Mucosa of descending colon (tissue), 3 donors: ENCODE measurements around the gene CHST8. TPM values are rescaled to one million over a fixed set of nuclear protein-coding genes. Genes with fewer than 3 reads are reported as not detected.

ENCODE experiments used
- ATAC-seq: fragments of 200-7000 bp; cut with Tn5 transposase; one replicate; pipeline ENCODE4 v1.9.1; 2020; ENCODE audit warnings: mild to moderate bottlenecking, moderate library complexity
- DNase-seq, 3 donors: peaks; one replicate each; pipeline ENCODE4 v3.0.0-alpha.2; 2020
- H3K36me3 ChIP-seq: fragments of 200-600 bp; one replicate; pipeline ENCODE4 v1.8.0; 2021; ENCODE audit warnings: low read depth, mild to moderate bottlenecking
- H3K4me1 ChIP-seq: fragments of 200-600 bp; one replicate; pipeline ENCODE4 v1.8.0; 2021; ENCODE audit warnings: low read depth, mild to moderate bottlenecking
- H3K4me3 ChIP-seq: fragments of 200-600 bp; one replicate; pipeline ENCODE4 v1.8.0; 2021; ENCODE audit warnings: mild to moderate bottlenecking
- H3K9me3 ChIP-seq: fragments of 200-600 bp; one replicate; pipeline ENCODE4 v1.8.0; 2021; ENCODE audit warnings: mild to moderate bottlenecking
- intact Hi-C, 2 donors: fragments of 100-400 bp; cut with DNase I in 1 of 2; cut with micrococcal nuclease in 1 of 2; formaldehyde crosslinking; loops; one replicate each; pipeline versions ENCODE4 v1.11.0 to v1.11.1; 2022; cut with DNase I, micrococcal nuclease
- total RNA-seq, 3 donors: library from RNA; stranded (reverse); fragmentation: NEBNext Ultra II Directional in 2 of 3; extraction: Animal tissue kit (Norgen Biotek cat#: 25700) in 2 of 3; gene quantifications; one replicate each; pipeline versions ENCODE4 v1.2.1 to v1.2.4, GENCODE V29; 2021 to 2023
- TF ChIP-seq, protein P1 (sequence below): fragments of 200-600 bp; IDR thresholded peaks from one replicate; pipeline ENCODE4 v1.8.0; 2022; ENCODE audit warnings: antibody characterized with exemption, mild to moderate bottlenecking
- donor health status: DM: no; HTN: no; CAD: no; lungs with moderate emphysema.
- donor health status: DM: no; HTN: no; CAD: no.
- donor health status: DM: no; HTN: yes; CAD: no.

Gene CHST8
- total RNA-seq, 3 donors from 2014 or later = 0.31 TPM; not detected in 2

DNA sequence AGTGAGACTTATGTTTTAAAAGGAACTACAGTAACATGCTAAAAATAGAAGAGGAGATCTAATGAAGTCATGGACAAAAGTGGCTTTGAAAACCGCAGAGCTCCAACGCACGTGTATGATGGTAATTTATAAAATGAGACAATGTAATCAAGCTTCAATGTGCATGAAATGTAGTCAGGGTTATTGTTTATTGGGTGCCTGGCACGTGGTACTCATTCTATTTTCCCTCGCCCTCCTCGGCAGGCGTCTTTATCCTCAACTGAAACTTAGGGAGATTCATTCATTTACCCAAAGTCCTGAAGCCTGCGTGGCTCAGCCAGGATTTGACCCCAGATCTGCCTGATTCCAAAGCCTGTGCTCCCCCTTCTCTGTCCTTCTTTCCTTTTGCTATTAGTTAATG, 79.8 kb downstream of the CHST8 start:
- DNase-seq (no peak), ATAC-seq (no peak)
- Histone ChIP-seq H3K9me3 (no peaks in the 10 kb centered on the region), H3K36me3 (no peaks in the 10 kb centered on the region), H3K4me3 (no peak overlapping the region), H3K4me1 (no peaks in the 10 kb centered on the region)
- TF ChIP-seq, protein P1, sequence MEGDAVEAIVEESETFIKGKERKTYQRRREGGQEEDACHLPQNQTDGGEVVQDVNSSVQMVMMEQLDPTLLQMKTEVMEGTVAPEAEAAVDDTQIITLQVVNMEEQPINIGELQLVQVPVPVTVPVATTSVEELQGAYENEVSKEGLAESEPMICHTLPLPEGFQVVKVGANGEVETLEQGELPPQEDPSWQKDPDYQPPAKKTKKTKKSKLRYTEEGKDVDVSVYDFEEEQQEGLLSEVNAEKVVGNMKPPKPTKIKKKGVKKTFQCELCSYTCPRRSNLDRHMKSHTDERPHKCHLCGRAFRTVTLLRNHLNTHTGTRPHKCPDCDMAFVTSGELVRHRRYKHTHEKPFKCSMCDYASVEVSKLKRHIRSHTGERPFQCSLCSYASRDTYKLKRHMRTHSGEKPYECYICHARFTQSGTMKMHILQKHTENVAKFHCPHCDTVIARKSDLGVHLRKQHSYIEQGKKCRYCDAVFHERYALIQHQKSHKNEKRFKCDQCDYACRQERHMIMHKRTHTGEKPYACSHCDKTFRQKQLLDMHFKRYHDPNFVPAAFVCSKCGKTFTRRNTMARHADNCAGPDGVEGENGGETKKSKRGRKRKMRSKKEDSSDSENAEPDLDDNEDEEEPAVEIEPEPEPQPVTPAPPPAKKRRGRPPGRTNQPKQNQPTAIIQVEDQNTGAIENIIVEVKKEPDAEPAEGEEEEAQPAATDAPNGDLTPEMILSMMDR = no peak
- intact Hi-C loops = no loop called here

DNA sequence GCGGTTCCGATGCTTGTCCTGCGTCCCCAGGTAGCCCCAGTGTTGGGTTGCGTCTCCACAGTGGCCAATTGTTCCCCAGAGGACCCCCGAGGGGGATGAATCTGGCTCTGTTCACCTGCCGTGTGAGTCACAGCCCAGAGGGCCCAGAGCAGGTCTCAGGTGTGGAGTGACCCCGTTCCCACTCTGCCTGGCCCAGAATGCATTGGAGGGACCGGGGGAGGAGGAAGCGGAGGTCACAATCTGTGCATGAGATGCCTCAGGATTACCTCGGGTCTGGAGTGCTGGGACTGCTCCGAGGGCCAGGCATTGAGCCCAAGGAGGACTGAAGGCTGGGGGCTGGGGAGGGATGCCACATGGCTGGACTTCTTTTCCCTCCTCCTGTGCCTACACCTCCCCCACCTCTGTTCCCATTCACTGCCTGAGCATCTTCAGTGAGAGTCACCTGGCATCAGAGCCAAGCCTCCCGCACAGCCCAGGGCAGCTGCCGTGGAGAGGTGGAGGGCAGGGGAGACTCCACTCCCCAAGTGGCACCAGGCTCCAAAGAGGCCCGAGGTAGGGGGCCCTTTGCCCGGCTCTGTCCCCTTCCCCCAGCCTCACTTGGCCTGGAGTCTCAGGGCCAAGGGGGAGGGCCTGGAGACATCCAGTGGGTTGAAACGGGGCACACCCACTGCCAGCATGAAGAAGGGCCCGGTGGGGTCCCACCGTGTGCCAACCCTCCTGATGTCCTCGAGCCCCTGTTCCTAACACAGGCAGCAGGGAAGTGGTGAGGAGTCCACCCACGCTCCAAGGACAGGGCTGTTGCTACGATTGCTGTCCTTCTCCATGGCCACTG, 81.1 kb downstream of the CHST8 start:
- DNase-seq (peak in 2 of 3 donors; percentile 5 to 25), ATAC-seq (no peak)
- intact Hi-C loops = no loop called here
- H3K4me3 ChIP-seq = no peak overlapping the region
- H3K9me3 ChIP-seq = no peaks in the 10 kb centered on the region
- H3K36me3 ChIP-seq = no peaks in the 10 kb centered on the region
- TF ChIP-seq, protein P1 = no peak
- no peaks in the 10 kb centered on the region for H3K4me1 ChIP-seq

DNA sequence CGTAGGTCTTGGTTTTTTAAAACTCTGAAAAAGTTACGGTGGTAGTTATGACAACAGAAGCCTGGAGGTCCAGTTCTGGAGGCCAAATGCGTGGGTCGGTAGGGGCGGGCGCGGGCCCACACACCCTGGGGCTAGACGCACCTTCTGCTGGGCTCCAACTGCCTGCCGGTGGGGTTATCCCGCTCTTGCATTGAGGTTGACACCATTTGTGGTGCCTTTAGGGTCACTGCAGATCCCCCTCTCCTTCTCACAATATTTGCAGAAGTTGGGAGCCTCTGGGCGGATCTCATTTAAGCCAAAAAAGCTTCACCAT, 81.6 kb downstream of the CHST8 start:
- Histone ChIP-seq H3K4me3 (no peak overlapping the region), H3K36me3 (no peaks in the 10 kb centered on the region), H3K4me1 (no peaks in the 10 kb centered on the region), H3K9me3 (no peaks in the 10 kb centered on the region)
- DNase-seq = no peak
- intact Hi-C loops = no loop called here
- TF ChIP-seq, protein P1 = no peak
- no peak for ATAC-seq

DNA sequence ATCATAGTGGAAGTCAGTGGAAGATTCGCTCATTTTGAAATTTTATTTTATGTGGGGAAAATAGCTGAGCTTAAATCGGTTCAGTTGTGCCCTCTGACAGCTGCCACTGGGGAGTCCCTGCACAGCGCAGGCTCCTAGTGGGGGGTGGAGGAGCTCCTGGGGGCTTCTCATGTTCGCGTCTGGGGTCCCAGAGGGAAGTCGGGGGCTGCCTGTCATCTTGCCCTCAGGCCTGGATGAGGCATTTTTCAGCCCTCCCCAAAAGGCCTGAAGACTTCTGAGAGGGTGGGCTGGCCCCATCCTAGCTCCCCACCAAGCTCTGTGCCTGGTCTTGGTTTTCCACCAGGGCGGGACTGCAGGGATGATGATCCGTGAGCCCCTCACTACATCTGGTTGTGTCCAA, 82.1 kb downstream of the CHST8 start:
- ATAC-seq = no peak
- Histone ChIP-seq H3K4me1 (no peaks in the 10 kb centered on the region), H3K9me3 (no peaks in the 10 kb centered on the region), H3K36me3 (no peaks in the 10 kb centered on the region), H3K4me3 (no peak overlapping the region)
- TF ChIP-seq, protein P1 = no peak
- peak in 2 of 3 donors; percentile 0 to 10 for DNase-seq
- intact Hi-C loops = no loop called here

DNA sequence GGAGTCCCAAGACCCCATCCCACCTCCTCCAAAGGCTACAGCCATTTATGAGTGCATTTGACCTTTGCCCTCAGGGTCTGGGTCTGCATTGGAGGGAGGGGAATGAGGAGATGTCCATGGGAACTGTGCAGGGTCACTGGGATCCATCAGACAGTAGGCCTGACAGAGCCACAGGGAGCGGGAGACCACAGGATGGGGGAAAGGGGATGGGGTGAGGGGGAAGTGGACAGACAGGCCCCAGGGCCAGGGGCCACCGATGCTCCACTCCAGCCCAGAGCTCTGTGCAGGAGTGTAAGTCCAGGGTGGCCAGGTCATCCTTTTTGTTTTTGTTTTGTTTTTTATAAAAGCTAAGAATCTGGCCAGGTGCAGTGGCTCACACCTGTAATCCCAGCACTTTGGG, 82.5 kb downstream of the CHST8 start:
- Histone ChIP-seq H3K4me1 (no peaks in the 10 kb centered on the region), H3K9me3 (no peaks in the 10 kb centered on the region), H3K4me3 (no peak overlapping the region), H3K36me3 (no peaks in the 10 kb centered on the region)
- ATAC-seq (no peak), DNase-seq (peak in 2 of 3 donors; percentile 2 to 11)
- intact Hi-C loops = no loop called here
- TF ChIP-seq, protein P1 = no peak
